B cell (primary cell): ENCODE results near the gene NECTIN4. TPM values are rescaled to one million over a fixed set of nuclear protein-coding genes. Genes with fewer than 3 reads are reported as not detected.

Source experiments
- ATAC-seq: fragments of 200-7000 bp; cut with Tn5 transposase; one replicate; pipeline ENCODE4 v1.10.0; 2021; ENCODE audit warnings: low read depth, mild to moderate bottlenecking, moderate number of reproducible peaks, moderate library complexity
- CTCF ChIA-PET: fragments of 350-600 bp; sonication (Branson Sonifier 250); formaldehyde crosslinking; loops from one replicate; lab custom pipeline; 2021; ENCODE audit warnings: antibody characterized with exemption, inconsistent platforms; lab: Charles Lee
- POLR2A ChIA-PET: fragments of 350-600 bp; sonication (Branson Sonifier 250); formaldehyde crosslinking; loops from one replicate; lab custom pipeline; 2021; ENCODE audit warnings: antibody characterized with exemption; lab: Charles Lee
- DNase-seq: peaks from one replicate; pipeline ENCODE4 v3.0.0; 2013
- H2AFZ ChIP-seq: 2 replicates; pipeline ENCODE4 v1.6.1; 2012; ENCODE audit warnings: mild to moderate bottlenecking, low read depth, low read length; ENCODE audit not compliant: insufficient read depth, poor library complexity, severe bottlenecking
- H3K27ac ChIP-seq, 2 donors: 1 replicate in 1 of 2; 2 replicates in 1 of 2; pipeline ENCODE4 v1.5.1; 2012 to 2013; ENCODE audit warnings: low read length in 2 of 2, mild to moderate bottlenecking in 2 of 2, moderate library complexity in 1 of 2
- H3K27me3 ChIP-seq, 4 experiments: fragments of 200-600 bp in 1 of 4; sonication (generic) in 1 of 4; replicated peaks in 1 of 4; 1 replicate in 2 of 4; 2 replicates in 2 of 4; pipeline versions ENCODE4 v1.6.1 to v1.7.0; 2013 to 2016; ENCODE audit warnings: low read length in 3 of 4, mild to moderate bottlenecking in 2 of 4, mixed read lengths in 1 of 4, moderate library complexity in 1 of 4; ENCODE audit not compliant: insufficient read depth in 4 of 4, control insufficient read depth in 3 of 4; ENCODE audit errors: control extremely low read depth in 1 of 4
- H3K36me3 ChIP-seq, 2 experiments: replicated peaks in 1 of 2; 1 replicate in 1 of 2; 2 replicates in 1 of 2; pipeline versions ENCODE4 v1.6.1 to v1.7.1; 2013; ENCODE audit warnings: low read length in 1 of 2; ENCODE audit not compliant: insufficient read depth in 2 of 2, control insufficient read depth in 1 of 2; ENCODE audit errors: control extremely low read depth in 1 of 2, extremely low read depth in 1 of 2
- H3K4me1 ChIP-seq, 2 donors: fragments of 200-600 bp in 1 of 2; sonication (generic) in 1 of 2; 1 replicate in 1 of 2; 2 replicates in 1 of 2; pipeline versions ENCODE4 v1.5.1 to v1.6.1; 2013 to 2017; ENCODE audit warnings: low read length in 2 of 2; ENCODE audit not compliant: control insufficient read depth in 2 of 2, insufficient read depth in 2 of 2
- H3K4me2 ChIP-seq: replicated peaks from 2 replicates; pipeline ENCODE3; 2012; ENCODE audit warnings: mild to moderate bottlenecking, low read depth, low read length; ENCODE audit not compliant: poor library complexity, severe bottlenecking
- H3K4me3 ChIP-seq, 5 experiments: fragments of 200-600 bp in 1 of 5; sonication (generic) in 1 of 5; 1 replicate in 3 of 5; 2 replicates in 2 of 5; pipeline versions ENCODE4 v1.5.1 to v1.7.0; 2011 to 2016; ENCODE audit warnings: low read length in 4 of 5, mild to moderate bottlenecking in 4 of 5, low read depth in 2 of 5, control low read depth in 1 of 5, moderate library complexity in 1 of 5; ENCODE audit not compliant: insufficient read depth in 1 of 5; ENCODE audit errors: control extremely low read depth in 1 of 5, extremely low read depth in 1 of 5
- H3K79me2 ChIP-seq: fragments of 200-600 bp; sonication (generic); one replicate; pipeline ENCODE4 v1.6.0; 2016; ENCODE audit warnings: low read length; ENCODE audit not compliant: control insufficient read depth, insufficient read depth
- H3K9ac ChIP-seq: fragments of 200-600 bp; sonication (generic); 2 replicates; pipeline ENCODE4 v1.6.1; 2017; ENCODE audit warnings: mild to moderate bottlenecking, low read length, moderate library complexity
- H3K9me3 ChIP-seq, 3 donors: one replicate each; pipeline versions ENCODE4 v1.6.1 to v1.7.1; 2013; ENCODE audit warnings: low read length in 2 of 3; ENCODE audit not compliant: control insufficient read depth in 2 of 3, insufficient read depth in 1 of 3; ENCODE audit errors: control extremely low read depth in 1 of 3
- H4K20me1 ChIP-seq: 2 replicates; pipeline ENCODE4 v1.6.0; 2012; ENCODE audit warnings: mild to moderate bottlenecking, low read length; ENCODE audit not compliant: insufficient read depth, control insufficient read depth, poor library complexity, severe bottlenecking
- H3K27ac Mint-ChIP-seq: one replicate; pipeline ENCODE4 v1.8.0; 2021; ENCODE audit warnings: mixed read lengths
- H3K27me3 Mint-ChIP-seq: one replicate; pipeline ENCODE4 v1.8.0; 2021; ENCODE audit warnings: mixed read lengths
- H3K4me1 Mint-ChIP-seq: one replicate; pipeline ENCODE4 v1.8.0; 2021; ENCODE audit warnings: mixed read lengths
- H3K4me3 Mint-ChIP-seq: one replicate; pipeline ENCODE4 v1.8.0; 2021; ENCODE audit warnings: mixed read lengths
- H3K9me3 Mint-ChIP-seq: one replicate; pipeline ENCODE4 v1.8.0; 2022; ENCODE audit warnings: mixed read lengths; ENCODE audit not compliant: insufficient read depth
- CTCF ChIP-seq: fragments of 200-600 bp; IDR thresholded peaks from one replicate; pipeline ENCODE4 v1.8.0; 2022; ENCODE audit warnings: antibody characterized with exemption, mild to moderate bottlenecking
- EZH2 ChIP-seq: IDR thresholded peaks from 2 replicates; pipeline ENCODE4 v1.6.1; 2012; ENCODE audit warnings: borderline replicate concordance, low read depth, mild to moderate bottlenecking, moderate library complexity, low read length; ENCODE audit not compliant: insufficient read depth, poor library complexity, severe bottlenecking
- WGBS: methylation state at CpG from one replicate; pipeline ENCODE4 v1.1.5; 2013; ENCODE audit warnings: missing lambda C conversion rate; ENCODE audit not compliant: insufficient coverage; 5-methylcytosine and 5-hydroxymethylcytosine counted together
- intact Hi-C: fragments of 100-400 bp; cut with micrococcal nuclease; formaldehyde crosslinking; loops from one replicate; pipeline ENCODE4 v1.10.0; 2022
- polyA plus RNA-seq: library from polyadenylated mRNA; depleted of rRNA; stranded (reverse); fragments of >200 nt; gene quantifications from 2 replicates; pipeline ENCODE4 v1.2.3, GENCODE V29; 2012
- total RNA-seq, 2 donors: library from RNA; stranded (reverse); fragments of 120-200 nt in 1 of 2; gene quantifications; 1 replicate in 1 of 2; 2 replicates in 1 of 2; pipeline versions ENCODE4 v1.2.3 to v1.2.4, GENCODE V29; 2013 to 2022

The NECTIN4 gene
- total and polyA plus RNA-seq, 2 donors (not counting 1 experiment from before 2014, with no cell fraction given): not detected

GRCh38 chr1:161121042-161121650 is 31.8 kb upstream of the NECTIN4 start:
- H2AFZ ChIP-seq: no peak overlapping the region
- Mint-ChIP-seq H3K27me3 (no peaks in the 10 kb centered on the region), H3K4me1 (peaks cover 58% of the 10 kb centered on the region), H3K9me3 (no peaks in the 10 kb centered on the region), H3K4me3 (no peak overlapping the region), H3K27ac (peak overlapping the region; percentile 79)
- POLR2A ChIA-PET: interaction anchor here (0.7 to 1.5 kb wide), 2 partner anchors 62 to 76 kb away, joined by 4 to 6 read pairs; no protein-coding TSS in a partner anchor
- TF ChIP-seq EZH2: no peak
- no peak for TF ChIP-seq CTCF
- no peaks in the 10 kb centered on the region for H4K20me1 ChIP-seq
- WGBS: no CpG with 5 or more reads among the region's 3 CpGs
- H3K36me3 ChIP-seq: peaks cover 0 to 47% of the 10 kb centered on the region in 2 experiments
- no peak overlapping the region for H3K9ac ChIP-seq
- no peak overlapping the region for H3K4me3 ChIP-seq
- no peaks in the 10 kb centered on the region for H3K27me3 ChIP-seq
- H3K4me1 ChIP-seq: peaks cover 41 to 48% of the 10 kb centered on the region in 2 donors
- H3K9me3 ChIP-seq: no peaks in the 10 kb centered on the region
- ATAC-seq (no peak), DNase-seq (no peak)
- peaks cover 50% of the 10 kb centered on the region for H3K79me2 ChIP-seq
- intact Hi-C loops: no loop called here
- H3K27ac ChIP-seq: peak overlapping the region; percentile 64 to 68
- H3K4me2 ChIP-seq: peak overlapping the region; percentile 30
- CTCF ChIA-PET: interaction anchor here (1.4 to 1.5 kb wide), 2 partner anchors 19 to 123 kb away, joined by 3 to 4 read pairs; no protein-coding TSS in a partner anchor
